ENCODE measurements around the gene PLEKHA1.

Gene PLEKHA1

GRCh38 chr10:122426829-122427228, 52.3 kb downstream of the PLEKHA1 start:
- no peak for DNase-seq

GRCh38 chr10:122427280-122427679, 52.8 kb downstream of the PLEKHA1 start:
- DNase-seq = no peak

- peak in 1 of 5 donors; percentile 27 for DNase-seq
Observed at GRCh38 chr10:122435212-122435827, 60.8 kb downstream of the PLEKHA1 start.

GRCh38 chr10:122441961-122442360, 67.5 kb downstream of the PLEKHA1 start:
- DNase-seq = no peak

GRCh38 chr10:122445469-122445868, 71.0 kb downstream of the PLEKHA1 start:
- DNase-seq = no peak

- DNase-seq = no peak
Observed at GRCh38 chr10:122445904-122446303, 71.4 kb downstream of the PLEKHA1 start.

GRCh38 chr10:122446668-122447423, 72.3 kb downstream of the PLEKHA1 start:
- no peak for DNase-seq

- no peak for DNase-seq
Observed at GRCh38 chr10:122448600-122448999, 74.1 kb downstream of the PLEKHA1 start.

GRCh38 chr10:122449153-122449552, 74.6 kb downstream of the PLEKHA1 start:
- DNase-seq = no peak

- no peak for DNase-seq
Observed at GRCh38 chr10:122450353-122450990, 76.0 kb downstream of the PLEKHA1 start.

GRCh38 chr10:122454071-122454470, 79.6 kb downstream of the PLEKHA1 start:
- no peak for DNase-seq

- no peak for DNase-seq
Observed at GRCh38 chr10:122454603-122455080, 80.1 kb downstream of the PLEKHA1 start, which contains the start of gene ARMS2. TSS of gene ARMS2 (plus strand) at chr10:122454653. CDS start at chr10:122454728, 75 bp downstream.

GRCh38 chr10:122455376-122456079, 81.0 kb downstream of the PLEKHA1 start:
- DNase-seq = no peak

- DNase-seq = no peak
Observed at GRCh38 chr10:122457934-122458333, 83.4 kb downstream of the PLEKHA1 start.

GRCh38 chr10:122458693-122459092, 84.2 kb downstream of the PLEKHA1 start:
- no peak for DNase-seq

- DNase-seq = no peak
Observed at GRCh38 chr10:122459561-122460273, 85.2 kb downstream of the PLEKHA1 start.

- DNase-seq = no peak
Observed at GRCh38 chr10:122460891-122461293, 86.4 kb downstream of the PLEKHA1 start.

GRCh38 chr10:122461367-122461728, 86.8 kb downstream of the PLEKHA1 start, which contains the start of gene HTRA1:
TSS of gene HTRA1 (plus strand) at chr10:122461553. CDS start at chr10:122461653, 100 bp downstream.
- DNase-seq = no peak

GRCh38 chr10:122461729-122462532, 87.4 kb downstream of the PLEKHA1 start:
- no peak for DNase-seq

- no peak for DNase-seq
Observed at GRCh38 chr10:122462533-122463465, 88.3 kb downstream of the PLEKHA1 start.

All from T-helper 1 cell (primary cell).